Measurements from ENCODE around the gene CMTM8. TPM values are rescaled to one million over a fixed set of nuclear protein-coding genes. Genes with fewer than 3 reads are reported as not detected.
"Not testable (repeated sequence)": the region's sequence is repeated elsewhere in the genome, so short reads cannot be mapped to it uniquely, and the experiment has no call there.

CMTM8 gene
- total RNA-seq, 1 experiment from 2014 or later, result 9.0 TPM

DNA sequence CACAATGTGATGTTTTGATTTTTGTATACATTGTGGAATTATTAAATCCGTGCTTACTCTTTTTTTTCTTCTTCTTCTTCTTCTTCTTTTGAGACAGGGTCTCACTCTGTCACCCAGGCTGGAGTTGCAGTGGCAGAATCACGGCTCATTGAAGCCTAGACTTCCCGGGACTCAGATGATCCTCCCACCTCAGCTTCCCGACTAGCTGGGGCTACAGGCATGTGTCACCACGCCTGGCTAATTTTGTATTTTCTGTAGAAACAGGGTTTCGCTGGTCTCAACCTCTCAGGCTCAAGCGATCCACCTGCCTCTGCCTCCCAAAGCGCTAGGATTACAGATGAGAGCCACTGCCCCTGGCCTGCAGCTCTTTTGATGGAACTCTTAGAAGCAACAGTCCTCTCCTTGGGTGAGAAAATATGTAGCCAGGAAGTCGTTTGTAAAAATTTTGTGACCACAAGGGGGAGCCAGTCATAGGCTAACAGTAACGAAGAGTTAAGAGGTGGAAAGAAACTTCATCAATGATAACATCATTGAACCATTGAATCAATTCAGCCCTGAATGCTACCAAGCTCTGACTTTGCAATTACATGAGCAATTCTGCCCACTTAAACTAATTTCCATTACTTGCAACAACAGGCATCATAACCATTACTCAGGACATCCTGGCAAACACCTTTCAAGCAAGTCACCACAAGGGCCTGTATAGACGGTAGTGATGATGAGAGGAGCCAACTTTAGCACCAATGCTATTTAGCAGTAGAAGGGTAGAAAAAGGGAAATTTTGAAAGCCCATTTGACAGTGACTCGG, 136.5 kb downstream of the CMTM8 start:
- DNase-seq (ENCODE audit: low spot score), result peak; percentile 79

DNA sequence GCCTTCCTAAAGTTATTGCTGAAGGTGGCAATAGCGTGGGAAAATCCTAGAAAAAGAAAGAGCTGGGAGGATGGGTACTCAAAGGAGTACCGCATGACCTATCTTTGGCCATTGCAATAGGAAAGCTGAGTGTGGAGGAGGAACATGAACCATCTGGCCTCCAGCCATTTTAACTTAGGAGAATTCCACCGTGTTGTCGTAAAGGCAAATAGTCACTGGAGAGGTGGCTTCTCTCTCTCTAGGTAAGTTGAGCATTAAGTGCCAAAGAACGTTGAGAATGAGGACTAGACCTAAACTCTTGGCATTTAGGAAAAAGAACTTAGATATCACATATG, 137.1 kb downstream of the CMTM8 start:
- no peak for DNase-seq (ENCODE audit: low spot score)

DNA sequence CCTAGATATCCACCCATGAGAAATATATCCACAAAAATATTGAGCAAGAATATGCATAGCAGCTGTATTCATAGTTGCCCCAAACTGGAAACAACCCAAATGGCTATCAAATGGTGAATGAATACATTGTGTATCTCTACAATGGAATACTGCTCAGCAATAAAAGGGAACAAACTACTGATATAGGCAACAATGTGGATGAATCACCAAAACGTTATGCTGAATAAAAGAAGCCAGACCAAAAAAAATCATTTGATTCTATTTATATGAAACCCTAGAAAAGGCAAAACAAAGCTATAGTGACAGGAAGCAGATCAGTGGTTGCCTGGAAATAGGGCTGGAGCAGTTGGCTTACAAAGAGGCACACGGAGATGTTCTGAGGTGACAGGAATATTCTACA, 137.6 kb downstream of the CMTM8 start:
- no peak for DNase-seq (ENCODE audit: low spot score)

DNA sequence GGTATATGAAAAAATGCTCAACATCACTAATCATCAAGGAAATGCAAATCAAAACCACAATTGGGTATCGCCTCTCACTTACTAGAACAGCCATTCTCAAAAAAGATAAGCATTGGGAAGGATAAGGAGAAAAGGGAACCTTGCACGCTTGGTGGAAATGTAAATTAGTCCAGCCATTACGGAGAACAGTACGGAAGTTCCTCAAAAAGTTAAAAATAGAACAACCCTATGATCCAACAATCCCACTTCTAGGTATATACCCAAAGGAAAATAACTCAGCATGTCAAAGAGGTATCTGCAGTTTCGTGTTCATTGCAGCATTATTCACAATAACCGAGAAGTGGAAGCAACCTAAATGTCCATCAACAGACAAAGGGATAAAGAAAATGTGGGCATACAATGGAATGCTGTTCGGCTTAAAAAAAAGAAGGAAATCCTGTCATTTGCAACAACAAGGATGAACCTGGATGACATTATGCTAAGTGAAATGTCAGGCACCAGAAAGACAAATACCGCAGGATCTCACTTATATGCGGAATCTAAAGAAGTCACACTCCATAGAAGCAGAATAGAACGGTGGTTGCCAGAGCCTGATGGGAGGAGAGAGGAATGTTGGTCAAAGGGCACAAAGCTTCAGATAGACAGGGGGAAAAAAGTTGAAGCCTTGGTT, 141.5 kb downstream of the CMTM8 start:
- no peak for DNase-seq (ENCODE audit: low spot score)

DNA sequence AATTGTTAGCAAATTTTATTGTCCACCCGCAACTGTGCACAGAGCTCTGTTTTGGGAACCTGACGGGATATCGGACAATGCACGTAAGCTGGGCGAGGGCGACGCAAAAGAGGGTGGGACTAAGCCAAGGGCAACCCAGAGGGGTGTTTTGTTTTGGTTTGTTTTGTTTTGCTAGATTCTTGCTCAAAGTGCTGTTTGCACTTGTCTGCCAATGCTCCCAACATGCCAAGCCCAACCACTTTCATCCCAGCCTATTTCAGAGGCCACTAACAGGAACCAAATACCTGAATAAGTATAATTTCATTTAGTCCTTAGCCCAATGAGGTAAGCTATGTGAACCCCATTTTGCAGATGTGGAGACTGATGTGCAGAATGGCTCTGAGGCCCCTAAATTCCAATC, 143.4 kb downstream of the CMTM8 start:
- no peak for DNase-seq (ENCODE audit: low spot score)

DNA sequence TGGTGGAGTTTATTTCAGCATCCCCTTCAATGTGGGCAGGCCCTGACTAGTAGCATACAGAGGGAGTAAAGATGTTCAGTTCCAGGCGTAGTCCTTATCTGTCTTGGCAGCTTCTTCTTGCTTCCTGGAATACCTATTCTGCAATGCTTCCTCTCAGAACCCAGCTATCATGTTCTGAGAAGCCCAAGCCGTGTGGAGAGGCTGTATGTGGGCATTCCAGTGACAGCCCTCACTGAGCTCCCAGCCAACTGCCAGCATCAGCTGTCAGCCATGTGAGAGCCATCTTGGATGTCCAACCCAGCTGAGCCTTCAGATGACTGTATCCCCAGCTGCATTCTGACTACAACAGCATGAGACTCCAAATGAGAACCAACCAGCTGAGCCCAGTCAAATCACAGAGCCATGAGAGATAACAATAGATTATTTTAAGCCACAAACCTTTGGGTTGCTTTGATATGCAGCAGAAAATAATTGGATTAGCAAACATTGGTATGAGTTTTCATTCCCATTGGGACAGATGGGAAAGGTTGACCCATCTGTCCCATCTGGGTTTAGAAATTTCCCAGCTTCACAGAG, 144.7 kb downstream of the CMTM8 start:
- DNase-seq (ENCODE audit: low spot score), result no peak

DNA sequence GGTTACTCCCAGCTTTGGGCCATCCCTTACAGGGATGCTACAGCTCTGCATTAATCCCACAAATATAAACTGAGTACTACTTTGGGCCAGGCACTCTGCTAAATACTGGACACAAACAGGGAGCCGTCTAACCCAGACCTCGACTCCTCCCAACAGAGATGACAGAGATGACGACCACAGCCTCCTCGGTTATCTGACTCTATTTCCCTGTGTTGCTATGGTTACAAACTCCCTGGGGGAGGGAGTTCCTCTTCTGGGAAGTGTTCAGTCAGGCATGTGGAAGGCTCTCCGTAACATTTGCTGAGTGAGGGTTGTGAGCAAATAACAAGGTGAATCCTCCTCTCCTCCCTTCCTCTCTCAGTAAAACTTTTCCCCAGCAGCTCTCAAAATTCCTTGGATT, 146.5 kb downstream of the CMTM8 start:
- DNase-seq (ENCODE audit: low spot score), result no peak

DNA sequence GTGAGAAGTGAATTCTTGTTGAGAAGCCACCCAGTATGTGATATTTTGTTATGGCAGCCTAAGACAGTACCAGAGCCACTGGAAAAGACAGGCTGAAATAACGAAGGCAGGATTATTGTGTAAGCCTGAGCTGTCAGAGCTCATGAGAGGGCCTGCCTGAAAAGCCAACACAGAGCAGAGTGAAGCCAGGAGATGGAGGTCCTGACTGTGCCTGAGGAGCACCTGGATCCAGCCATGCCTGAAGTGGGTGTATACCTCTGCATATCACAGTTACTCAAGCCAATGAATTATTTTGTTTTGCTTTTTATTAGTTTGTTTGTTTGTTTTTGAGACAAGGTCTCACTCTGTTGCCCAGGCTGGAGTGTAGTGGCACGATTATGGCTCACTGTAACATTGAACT, 149.0 kb downstream of the CMTM8 start:
- DNase-seq (ENCODE audit: low spot score), result no peak

DNA sequence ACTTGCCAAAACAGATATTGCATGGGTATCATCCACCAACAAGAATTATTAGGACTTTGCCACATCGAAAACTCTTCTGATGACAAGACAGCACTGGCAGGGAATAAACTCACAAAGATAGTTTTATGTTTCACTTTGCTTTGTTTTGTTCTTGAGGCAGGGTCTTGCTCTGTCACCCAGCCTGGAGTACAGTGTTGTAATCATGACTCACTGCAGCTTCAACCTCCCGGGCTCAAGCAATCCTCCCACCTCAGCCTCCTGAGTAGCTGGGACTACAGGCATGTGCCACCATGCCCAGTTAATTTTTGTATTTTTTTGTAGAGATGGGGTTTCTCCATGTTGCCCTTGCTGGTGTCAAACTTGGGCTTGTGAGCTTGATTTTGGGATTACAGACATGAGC, 151.1 kb downstream of the CMTM8 start:
- not testable (repeated sequence) for DNase-seq (ENCODE audit: low spot score)

DNA sequence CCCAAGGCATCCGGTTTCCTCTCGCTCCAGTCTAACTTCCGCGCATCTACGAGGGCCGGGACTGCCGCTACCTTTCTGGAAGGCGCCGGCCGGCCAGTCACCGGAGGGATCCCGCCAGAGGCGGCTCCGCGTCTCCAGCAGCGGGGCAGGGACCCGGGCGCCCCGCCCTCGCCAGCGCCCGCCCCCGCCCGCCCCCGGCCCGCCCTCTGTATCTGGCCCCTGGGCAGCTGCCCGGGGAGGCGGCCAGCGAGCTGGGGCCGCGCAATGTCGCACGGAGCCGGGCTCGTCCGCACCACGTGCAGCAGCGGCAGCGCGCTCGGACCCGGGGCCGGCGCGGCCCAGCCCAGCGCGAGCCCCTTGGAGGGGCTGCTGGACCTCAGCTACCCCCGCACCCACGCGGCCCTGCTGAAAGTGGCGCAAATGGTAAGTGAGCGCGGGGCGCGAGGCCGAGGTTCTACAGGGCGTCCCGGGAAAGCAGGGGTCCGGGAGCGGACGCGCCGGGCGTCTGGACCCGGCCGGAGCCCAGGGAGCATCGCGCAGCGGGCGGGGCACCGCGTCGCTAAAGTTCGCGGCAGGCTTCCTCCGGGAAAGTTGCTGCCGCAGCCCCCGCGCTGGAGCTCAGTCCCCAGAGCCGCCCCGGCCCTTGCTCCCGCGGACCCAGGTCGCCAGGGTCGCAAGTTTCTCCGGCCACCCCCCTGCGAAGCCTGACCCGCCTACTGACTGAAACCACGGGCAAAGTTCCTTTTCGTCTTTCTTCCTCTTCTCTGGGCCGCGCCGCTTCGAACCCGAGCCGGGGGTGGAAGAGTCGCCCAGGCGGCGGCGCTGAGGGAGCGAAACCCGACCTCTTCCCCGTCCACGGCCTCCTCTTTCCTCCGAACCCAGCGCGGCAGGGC, 153.4 kb downstream of the CMTM8 start, which contains the start of gene CMTM7:
Gene CMTM7 (plus strand): TSS at position 211 of the 893 bp plus-strand sequence. CDS start 54 bp downstream, at position 265.
- DNase-seq (ENCODE audit: low spot score), result peak; percentile 68

DNA sequence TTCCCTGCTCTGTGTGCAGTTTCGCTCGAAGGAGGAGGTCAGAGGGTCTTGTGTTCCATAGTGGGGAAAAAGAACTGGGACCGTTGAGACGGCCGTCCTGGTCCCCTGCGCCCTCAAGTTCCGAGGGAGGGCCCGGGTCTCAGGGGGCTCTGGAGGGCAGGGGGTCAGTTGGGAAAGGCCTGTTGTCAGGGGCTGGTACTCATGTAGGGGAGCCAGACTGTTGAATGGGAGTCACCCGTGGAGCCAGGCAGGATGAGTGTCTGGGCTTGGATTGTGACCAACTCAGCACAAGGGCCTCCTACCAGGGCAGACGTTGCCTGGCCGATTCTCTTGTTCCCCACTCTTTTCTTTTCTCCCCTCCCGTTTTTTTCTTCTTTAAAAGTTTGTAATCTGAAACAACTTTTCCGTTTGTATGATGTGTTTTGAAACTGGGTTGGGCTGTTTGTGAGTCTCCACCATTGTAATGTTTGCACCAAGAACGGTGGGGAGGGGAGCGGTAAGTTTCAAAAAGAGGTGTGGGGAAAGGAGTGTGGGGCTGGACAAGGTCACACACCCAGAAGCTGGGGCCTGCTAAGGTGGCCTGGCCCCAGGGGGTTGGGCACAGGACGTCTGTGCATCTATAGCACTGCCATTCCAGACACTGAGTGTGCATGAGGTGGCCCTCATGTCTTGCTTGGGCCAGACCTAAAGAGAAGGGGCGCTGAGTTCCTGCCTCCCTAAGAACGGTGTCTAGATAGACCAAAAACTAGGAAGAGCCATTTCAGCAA, 154.2 kb downstream of the CMTM8 start:
- peak; percentile 24 for DNase-seq (ENCODE audit: low spot score)

DNA sequence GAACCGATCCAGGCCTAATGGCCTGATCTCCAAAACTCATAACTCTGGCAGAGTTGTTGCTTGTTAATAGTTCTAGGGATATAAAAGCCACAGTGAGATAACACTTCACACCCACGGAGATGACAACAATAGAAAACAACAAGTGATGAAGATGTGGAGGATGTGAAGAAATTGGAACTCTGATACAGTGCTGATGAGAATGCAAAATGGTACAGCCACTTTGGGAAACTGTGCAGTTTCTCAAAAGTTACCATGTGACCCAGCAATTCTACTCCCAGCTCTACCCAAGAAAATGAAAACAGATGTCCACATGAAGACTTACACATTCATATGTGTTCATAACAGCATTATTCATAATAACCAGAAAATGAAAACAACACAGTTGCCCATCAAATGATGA, 157.0 kb downstream of the CMTM8 start:
- no peak for DNase-seq (ENCODE audit: low spot score)

DNA sequence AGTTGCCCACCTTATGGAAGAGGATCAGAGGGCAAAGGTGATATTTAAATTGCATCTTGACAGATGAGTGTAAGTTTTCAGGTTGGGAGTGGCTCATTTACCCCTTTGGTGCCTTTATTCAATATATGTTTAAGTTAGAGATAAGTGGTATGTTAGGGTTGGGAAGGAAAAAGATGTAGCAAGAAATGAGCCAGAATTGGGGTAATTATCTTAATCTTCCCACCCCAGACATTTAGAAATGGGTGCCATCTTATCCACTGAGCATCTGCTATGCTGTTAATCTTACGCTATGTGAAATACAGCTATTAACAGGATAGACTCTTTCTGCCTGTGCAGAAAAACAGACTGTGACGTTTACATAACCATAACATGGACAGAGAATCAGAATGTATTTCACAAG, 159.5 kb downstream of the CMTM8 start:
- no peak for DNase-seq (ENCODE audit: low spot score)

DNA sequence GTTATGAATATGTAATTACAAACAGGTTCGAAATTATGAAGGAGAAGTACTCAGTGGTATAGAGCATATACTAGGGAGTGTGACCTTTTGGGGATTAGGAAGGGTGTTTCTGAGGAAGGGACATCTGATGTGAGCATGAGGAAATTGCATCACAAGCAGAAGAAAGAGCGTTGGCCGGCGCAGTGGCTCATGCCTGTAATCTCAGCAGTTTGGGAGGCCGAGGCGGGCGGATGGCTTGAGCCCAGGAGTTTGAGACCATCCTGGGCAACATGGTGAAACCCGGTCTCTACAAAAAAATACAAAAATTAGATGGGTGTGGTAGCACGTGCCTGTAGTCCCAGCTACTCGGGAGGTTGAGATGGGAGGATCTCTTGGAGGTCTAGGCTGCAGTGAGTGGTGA, 160.1 kb downstream of the CMTM8 start:
- no peak for DNase-seq (ENCODE audit: low spot score)

DNA sequence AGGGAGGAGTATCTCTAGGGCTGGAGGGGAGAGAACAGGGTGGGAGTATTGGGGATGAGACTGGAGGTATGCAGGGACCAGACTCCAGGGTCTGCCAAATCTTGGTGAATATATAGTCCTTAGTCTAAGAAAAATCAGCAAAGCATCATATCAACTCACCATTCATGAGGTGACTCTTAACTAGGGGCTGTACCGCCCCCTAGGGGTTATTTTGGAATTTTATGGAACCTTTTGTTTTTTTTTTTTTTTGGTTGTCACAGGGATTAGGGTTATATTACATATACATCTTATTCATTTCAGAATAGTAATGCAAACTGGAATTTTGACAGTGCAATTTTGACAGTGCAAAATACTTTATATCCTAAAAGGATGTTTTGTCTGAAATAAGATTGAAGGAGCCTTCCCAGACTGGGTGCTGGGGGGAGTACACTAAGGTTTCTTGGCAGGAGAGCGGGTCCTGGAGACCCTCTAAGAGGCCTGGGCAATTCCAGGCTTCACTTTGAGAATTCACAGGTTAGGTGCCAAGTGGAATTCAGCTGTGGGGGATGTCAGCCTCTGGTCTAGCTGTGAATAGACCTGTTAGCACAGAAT, 160.6 kb downstream of the CMTM8 start:
- peak; percentile 49 for DNase-seq (ENCODE audit: low spot score)

DNA sequence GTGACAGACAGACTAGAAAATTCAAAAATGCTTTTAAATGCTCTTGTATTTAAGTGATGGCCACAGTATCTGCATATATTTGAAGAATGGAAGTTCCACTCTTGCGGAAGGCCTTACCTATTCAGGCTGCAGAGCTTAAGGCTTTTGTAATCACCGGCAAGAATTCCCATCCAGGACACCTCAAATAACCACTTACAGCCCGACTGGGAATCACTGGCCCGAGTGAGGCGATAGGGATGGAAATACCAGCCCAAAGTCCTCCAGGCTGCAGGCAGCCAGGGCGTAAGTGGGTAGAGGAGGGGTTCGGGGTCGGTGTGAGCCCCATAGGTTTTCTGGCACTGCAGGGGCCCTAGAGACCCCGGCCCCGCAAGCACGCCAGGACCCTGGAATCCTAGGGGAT, 162.6 kb downstream of the CMTM8 start:
- DNase-seq (ENCODE audit: low spot score), result peak; percentile 36

DNA sequence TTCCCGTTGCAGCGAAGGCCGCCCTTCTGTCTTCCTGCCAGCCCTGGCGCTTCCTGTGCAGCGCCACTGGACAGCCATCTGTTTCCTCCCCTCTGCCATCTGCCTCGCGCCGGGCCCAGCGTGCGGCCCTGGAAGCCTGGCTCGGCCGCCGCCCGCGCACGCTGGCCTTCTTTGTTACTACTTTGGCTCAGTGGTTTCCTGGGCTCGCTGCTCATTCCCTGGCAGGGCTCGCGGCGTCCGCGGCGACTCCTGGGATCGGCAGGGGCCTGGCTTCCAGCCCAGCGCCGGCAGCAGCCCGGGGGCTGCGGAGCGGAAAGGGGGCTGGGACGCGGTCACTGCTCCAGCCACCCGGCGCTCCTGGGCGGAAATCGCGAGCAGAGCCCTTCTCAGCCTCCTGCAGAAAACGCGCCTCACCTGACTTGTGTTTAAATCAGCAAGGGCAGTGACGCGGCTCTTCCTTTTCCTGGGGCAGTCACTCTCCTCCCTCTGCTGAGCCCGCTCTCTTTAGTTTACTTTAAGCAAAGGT, 163.1 kb downstream of the CMTM8 start:
- peak; percentile 61 for DNase-seq (ENCODE audit: low spot score)

DNA sequence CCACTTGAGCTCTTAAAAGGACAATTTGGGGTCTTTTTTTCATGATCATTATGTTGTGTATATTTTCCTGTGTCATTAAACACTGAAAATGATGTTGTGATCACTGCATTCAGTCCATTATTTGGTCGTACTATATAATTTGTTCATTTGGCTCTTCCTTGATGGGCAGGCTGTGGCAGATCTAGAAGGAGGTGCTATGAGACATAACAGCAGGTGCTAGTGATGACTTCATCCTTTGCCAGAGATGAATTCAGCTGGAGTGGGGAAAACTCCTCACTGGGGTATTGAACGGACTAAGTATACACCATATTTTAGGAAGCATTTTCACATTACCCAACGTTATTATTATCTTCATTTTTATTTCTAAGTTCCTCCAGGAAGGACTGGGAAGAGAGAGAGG, 165.2 kb downstream of the CMTM8 start:
- no peak for DNase-seq (ENCODE audit: low spot score)

DNA sequence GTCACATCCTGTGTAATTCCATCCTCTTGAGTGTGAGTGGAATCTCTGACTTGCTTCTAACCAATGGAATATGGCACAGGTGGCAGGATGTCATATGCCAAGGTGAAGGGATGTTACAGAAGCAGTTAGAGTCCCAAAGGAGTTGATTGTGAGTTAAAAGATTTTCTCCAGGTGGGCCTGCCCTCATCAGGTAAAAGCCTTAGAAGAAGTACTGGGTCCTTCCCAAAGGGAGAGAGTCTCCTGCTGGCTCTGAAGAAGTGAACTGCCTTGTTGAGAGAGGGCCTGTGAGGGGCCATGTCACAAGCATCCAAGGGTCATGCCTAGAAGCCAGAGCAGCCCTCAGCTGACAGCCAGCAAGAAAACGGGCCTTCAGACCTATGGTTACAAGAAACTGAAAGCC, 166.2 kb downstream of the CMTM8 start:
- DNase-seq (ENCODE audit: low spot score), result no peak

DNA sequence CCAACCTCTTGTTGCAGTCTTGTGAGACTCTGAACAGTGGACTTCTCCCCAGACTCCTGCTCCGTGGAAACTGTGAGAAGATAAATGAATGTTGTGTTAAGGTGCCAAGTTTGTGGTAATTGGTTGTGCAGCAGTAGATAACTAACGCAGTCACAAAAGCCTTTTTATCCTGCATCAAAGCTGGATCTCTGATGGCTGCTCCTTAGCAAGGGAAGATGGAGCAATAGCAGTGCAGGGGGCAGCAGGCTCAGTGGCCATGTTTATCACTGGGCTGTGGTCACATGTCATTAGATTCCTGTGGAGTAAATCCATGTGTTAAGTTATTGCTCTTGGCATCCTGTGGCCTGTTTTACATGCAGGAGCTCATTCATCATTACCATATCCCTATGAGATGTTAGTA, 166.7 kb downstream of the CMTM8 start:
- DNase-seq (ENCODE audit: low spot score), result no peak

Measured in HT-29 (cell line).